Caco-2 (cell line): Measurements from ENCODE around the gene CREB5. TPM values are rescaled to one million over a fixed set of nuclear protein-coding genes. Genes with fewer than 3 reads are reported as not detected.

Experiments
- BruUV-seq: library from RNA; stranded (reverse); fragments of 400-500 nt; replicated peaks from 2 replicates; lab custom pipeline; 2021; lab: Mats Ljungman, UMichigan
- CTCF ChIA-PET: fragments of 300-600 bp; sonication (Branson Sonifier 250); formaldehyde crosslinking; loops from one replicate; lab custom pipeline; 2022; ENCODE audit warnings: antibody characterized with exemption; lab: Charles Lee
- POLR2A ChIA-PET: fragments of 300-600 bp; sonication (Branson Sonifier 250); formaldehyde crosslinking; loops from one replicate; lab custom pipeline; 2022; ENCODE audit warnings: antibody characterized with exemption; lab: Charles Lee
- DNase-seq, 2 experiments: peaks; one replicate each; pipeline versions ENCODE4 v3.0.0 to v3.0.0-alpha.2; 2020 to 2022
- H3K27me3 ChIP-seq: replicated peaks from 2 replicates; pipeline ENCODE4 v1.6.0; 2011; ENCODE audit warnings: low read length; ENCODE audit not compliant: control insufficient read depth, insufficient read depth
- H3K36me3 ChIP-seq: 2 replicates; pipeline ENCODE4 v1.5.1; 2011; ENCODE audit warnings: low read length; ENCODE audit not compliant: control insufficient read depth, insufficient read depth
- H3K4me1 ChIP-seq: fragments of 250-450 bp; sonication (Bioruptor Pico); 2 replicates; pipeline ENCODE4 v1.5.1; 2020; ENCODE audit warnings: mild to moderate bottlenecking
- H3K4me3 ChIP-seq: 2 replicates; pipeline ENCODE4 v1.5.1; 2011; ENCODE audit warnings: low read depth, mild to moderate bottlenecking, control low read depth, low read length
- H3K9me3 ChIP-seq: fragments of 250-450 bp; sonication (Bioruptor Pico); 2 replicates; pipeline ENCODE4 v1.5.1; 2020; ENCODE audit warnings: mild to moderate bottlenecking, moderate library complexity
- H3K27ac Mint-ChIP-seq: one replicate; pipeline ENCODE4 v1.8.0; 2022; ENCODE audit warnings: mixed read lengths; ENCODE audit not compliant: unreplicated experiment
- H3K27me3 Mint-ChIP-seq: one replicate; pipeline ENCODE4 v1.8.0; 2022; ENCODE audit warnings: mixed read lengths; ENCODE audit not compliant: insufficient read depth, unreplicated experiment
- H3K36me3 Mint-ChIP-seq: one replicate; pipeline ENCODE4 v1.8.0; 2022; ENCODE audit warnings: mild to moderate bottlenecking, mixed read lengths; ENCODE audit not compliant: insufficient read depth, unreplicated experiment
- H3K4me1 Mint-ChIP-seq: one replicate; pipeline ENCODE4 v1.8.0; 2022; ENCODE audit warnings: low read depth, mixed read lengths; ENCODE audit not compliant: unreplicated experiment
- H3K4me3 Mint-ChIP-seq: one replicate; pipeline ENCODE4 v1.8.0; 2022; ENCODE audit warnings: mild to moderate bottlenecking, moderate library complexity, mixed read lengths; ENCODE audit not compliant: unreplicated experiment
- H3K9me3 Mint-ChIP-seq: one replicate; pipeline ENCODE4 v1.8.0; 2022; ENCODE audit warnings: mixed read lengths; ENCODE audit not compliant: unreplicated experiment
- intact Hi-C: fragments of 100-400 bp; cut with micrococcal nuclease; formaldehyde crosslinking; loops from one replicate; pipeline ENCODE4 v1.10.0; 2022; ENCODE audit not compliant: unreplicated experiment
- total RNA-seq: library from RNA; stranded (reverse); gene quantifications from 2 replicates; pipeline ENCODE4 v1.2.3, GENCODE V29; 2022
- TF ChIP-seq, protein P1 (sequence below), 2 experiments: fragments of 200-600 bp in 1 of 2; IDR thresholded peaks; 1 replicate in 1 of 2; 2 replicates in 1 of 2; pipeline versions ENCODE4 v1.5.1 to v1.8.0; 2011 to 2022; ENCODE audit warnings: antibody characterized with exemption in 1 of 2, control low read depth in 1 of 2, inconsistent platforms in 1 of 2, low read depth in 1 of 2, low read length in 1 of 2, mild to moderate bottlenecking in 1 of 2, moderate library complexity in 1 of 2; ENCODE audit not compliant: insufficient read depth in 1 of 2, severe bottlenecking in 1 of 2, unreplicated experiment in 1 of 2

Gene CREB5
- total RNA-seq, 1 experiment from 2014 or later = 9.1 TPM

DNA sequence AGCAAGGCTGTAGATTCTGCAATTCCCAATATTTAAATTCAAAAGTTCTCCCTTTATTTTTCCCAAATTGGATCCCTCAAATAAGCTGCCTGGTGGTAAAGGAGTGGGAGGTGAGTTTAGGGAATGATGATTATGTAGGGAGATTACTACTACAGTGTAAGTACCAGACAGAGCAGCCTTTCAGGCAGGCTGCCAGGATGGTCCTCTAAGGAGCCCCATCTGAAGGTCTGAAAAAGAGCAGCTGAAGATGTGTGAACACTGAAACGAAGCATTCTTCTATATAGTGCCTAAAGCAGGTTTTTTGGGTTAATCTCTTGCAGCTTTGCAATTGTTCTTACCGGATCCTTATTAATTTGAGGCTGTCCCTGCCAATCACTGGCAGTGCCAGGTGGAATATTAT, 84.7 kb downstream of the CREB5 start:
- no peaks in the 10 kb centered on the region for H3K27me3 ChIP-seq
- Mint-ChIP-seq H3K4me1 (peaks cover 24% of the 10 kb centered on the region), H3K27ac (peak overlapping the region; percentile 70), H3K4me3 (no peak overlapping the region), H3K36me3 (peaks cover 10% of the 10 kb centered on the region), H3K27me3 (no peaks in the 10 kb centered on the region), H3K9me3 (no peaks in the 10 kb centered on the region)
- DNase-seq = no peak
- TF ChIP-seq, protein P1, sequence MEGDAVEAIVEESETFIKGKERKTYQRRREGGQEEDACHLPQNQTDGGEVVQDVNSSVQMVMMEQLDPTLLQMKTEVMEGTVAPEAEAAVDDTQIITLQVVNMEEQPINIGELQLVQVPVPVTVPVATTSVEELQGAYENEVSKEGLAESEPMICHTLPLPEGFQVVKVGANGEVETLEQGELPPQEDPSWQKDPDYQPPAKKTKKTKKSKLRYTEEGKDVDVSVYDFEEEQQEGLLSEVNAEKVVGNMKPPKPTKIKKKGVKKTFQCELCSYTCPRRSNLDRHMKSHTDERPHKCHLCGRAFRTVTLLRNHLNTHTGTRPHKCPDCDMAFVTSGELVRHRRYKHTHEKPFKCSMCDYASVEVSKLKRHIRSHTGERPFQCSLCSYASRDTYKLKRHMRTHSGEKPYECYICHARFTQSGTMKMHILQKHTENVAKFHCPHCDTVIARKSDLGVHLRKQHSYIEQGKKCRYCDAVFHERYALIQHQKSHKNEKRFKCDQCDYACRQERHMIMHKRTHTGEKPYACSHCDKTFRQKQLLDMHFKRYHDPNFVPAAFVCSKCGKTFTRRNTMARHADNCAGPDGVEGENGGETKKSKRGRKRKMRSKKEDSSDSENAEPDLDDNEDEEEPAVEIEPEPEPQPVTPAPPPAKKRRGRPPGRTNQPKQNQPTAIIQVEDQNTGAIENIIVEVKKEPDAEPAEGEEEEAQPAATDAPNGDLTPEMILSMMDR (IDR thresholded peaks at IDR 0.05; ENCODE audit: insufficient read depth in 1 of 2, low read depth in 1 of 2, low read length in 1 of 2, severe bottlenecking in 1 of 2, unreplicated experiment in 1 of 2) = no peak
- peaks cover 33% of the 10 kb centered on the region for H3K4me1 ChIP-seq
- intact Hi-C loops = no loop called here
- POLR2A ChIA-PET = no interaction called here
- no peaks in the 10 kb centered on the region for H3K36me3 ChIP-seq
- CTCF ChIA-PET = no interaction called here
- no TSS peak for BruUV-seq
- H3K9me3 ChIP-seq = no peaks in the 10 kb centered on the region
- H3K4me3 ChIP-seq = no peak overlapping the region

DNA sequence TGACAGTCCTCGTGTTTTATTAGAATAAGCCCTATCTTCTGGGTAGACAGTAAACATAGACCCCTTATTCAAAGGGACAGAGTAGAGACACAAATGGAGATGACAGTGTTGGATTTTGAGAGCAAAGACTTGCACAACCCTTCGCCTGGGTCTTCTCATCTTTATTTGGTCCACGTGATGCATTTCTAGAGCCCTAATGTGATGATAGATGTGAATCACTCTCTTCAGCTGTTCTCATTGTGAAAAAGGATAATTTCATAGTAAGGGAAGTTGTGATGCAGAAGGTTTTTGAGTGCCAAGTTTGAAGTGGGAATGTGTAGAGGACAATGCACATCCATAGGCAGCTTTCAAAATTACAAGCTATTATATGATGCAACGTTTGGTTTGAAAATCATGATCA, 86.3 kb downstream of the CREB5 start:
- intact Hi-C loops = no loop called here
- Mint-ChIP-seq H3K36me3 (peaks cover 10% of the 10 kb centered on the region), H3K4me3 (no peak overlapping the region), H3K27ac (no peak overlapping the region), H3K27me3 (no peaks in the 10 kb centered on the region), H3K4me1 (peaks cover 19% of the 10 kb centered on the region), H3K9me3 (no peaks in the 10 kb centered on the region)
- Histone ChIP-seq H3K4me1 (peaks cover 23% of the 10 kb centered on the region), H3K9me3 (no peaks in the 10 kb centered on the region), H3K36me3 (no peaks in the 10 kb centered on the region), H3K4me3 (no peak overlapping the region), H3K27me3 (no peaks in the 10 kb centered on the region)
- BruUV-seq = no TSS peak
- ChIA-PET CTCF (no interaction called here), POLR2A (no interaction called here)
- no peak for DNase-seq
- TF ChIP-seq, protein P1 (IDR thresholded peaks at IDR 0.05; ENCODE audit: insufficient read depth in 1 of 2, low read depth in 1 of 2, low read length in 1 of 2, severe bottlenecking in 1 of 2, unreplicated experiment in 1 of 2) = no peak

DNA sequence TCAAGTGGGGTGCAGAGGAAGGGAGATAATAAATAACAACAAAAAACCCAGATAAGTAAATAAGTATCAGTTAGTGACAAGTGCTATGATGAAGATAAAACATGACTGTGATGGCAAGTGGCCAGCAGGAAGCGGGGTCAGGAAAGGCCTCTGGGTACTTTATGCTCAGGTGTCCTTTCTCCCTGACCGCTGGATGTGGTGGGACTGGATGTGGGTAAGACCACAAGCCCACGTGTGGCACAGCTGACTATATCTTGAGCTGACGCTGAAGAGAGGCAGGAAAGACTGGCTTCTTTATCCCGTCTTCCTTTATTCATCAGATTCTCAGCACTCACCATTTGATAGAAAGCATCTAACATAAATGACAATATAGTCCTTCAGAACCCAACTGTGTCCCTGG, 87.8 kb downstream of the CREB5 start:
- peaks cover 7% of the 10 kb centered on the region for H3K4me1 Mint-ChIP-seq
- Histone ChIP-seq H3K4me3 (no peak overlapping the region), H3K27me3 (no peaks in the 10 kb centered on the region), H3K9me3 (no peaks in the 10 kb centered on the region), H3K4me1 (peaks cover 10% of the 10 kb centered on the region), H3K36me3 (no peaks in the 10 kb centered on the region)
- intact Hi-C loops = no loop called here
- ChIA-PET CTCF (no interaction called here), POLR2A (no interaction called here)
- H3K9me3 Mint-ChIP-seq = no peaks in the 10 kb centered on the region
- no TSS peak for BruUV-seq
- DNase-seq = no peak
- H3K27ac Mint-ChIP-seq = no peak overlapping the region
- H3K4me3 Mint-ChIP-seq = no peak overlapping the region
- H3K27me3 Mint-ChIP-seq = no peaks in the 10 kb centered on the region
- peaks cover 5% of the 10 kb centered on the region for H3K36me3 Mint-ChIP-seq
- TF ChIP-seq, protein P1 (IDR thresholded peaks at IDR 0.05; ENCODE audit: insufficient read depth in 1 of 2, low read depth in 1 of 2, low read length in 1 of 2, severe bottlenecking in 1 of 2, unreplicated experiment in 1 of 2) = no peak
